ENCODE measurements around the gene TENM3.
"Not testable (repeated sequence)": the region's sequence is repeated elsewhere in the genome, so short reads cannot be mapped to it uniquely, and the experiment has no call there.

The TENM3 gene

GRCh38 chr4:182788201-182788600 is 545.0 kb downstream of the TENM3 start:
- DNase-seq (ENCODE audit: low spot score) = no peak

- no peak for DNase-seq (ENCODE audit: low spot score)
Measured at GRCh38 chr4:182789529-182789928, 546.3 kb downstream of the TENM3 start.

- no peak for DNase-seq (ENCODE audit: low spot score)
Measured at GRCh38 chr4:182795446-182796238, 552.4 kb downstream of the TENM3 start.

- no peak for DNase-seq (ENCODE audit: low spot score)
Measured at GRCh38 chr4:182799515-182800215, 556.5 kb downstream of the TENM3 start.

- no peak for DNase-seq (ENCODE audit: low spot score)
Measured at GRCh38 chr4:182800216-182800515, 557.0 kb downstream of the TENM3 start.

GRCh38 chr4:182801636-182802035 is 558.4 kb downstream of the TENM3 start:
- DNase-seq (ENCODE audit: low spot score) = no peak

GRCh38 chr4:182802621-182803020 is 559.4 kb downstream of the TENM3 start:
- DNase-seq (ENCODE audit: low spot score) = no peak

- DNase-seq (ENCODE audit: low spot score) = no peak
Measured at GRCh38 chr4:182803235-182803634, 560.0 kb downstream of the TENM3 start.

- DNase-seq (ENCODE audit: low spot score) = no peak
Measured at GRCh38 chr4:182804131-182804530, 560.9 kb downstream of the TENM3 start.

- DNase-seq (ENCODE audit: low spot score) = no peak
Measured at GRCh38 chr4:182805321-182805720, 562.1 kb downstream of the TENM3 start.

- DNase-seq (ENCODE audit: low spot score) = no peak
Measured at GRCh38 chr4:182805750-182806149, 562.5 kb downstream of the TENM3 start.

GRCh38 chr4:182806259-182807252 is 563.4 kb downstream of the TENM3 start:
- DNase-seq (ENCODE audit: low spot score) = peak; percentile 89

- no peak for DNase-seq (ENCODE audit: low spot score)
Measured at GRCh38 chr4:182807346-182807745, 564.1 kb downstream of the TENM3 start.

GRCh38 chr4:182807767-182808548 is 564.8 kb downstream of the TENM3 start:
- no peak for DNase-seq (ENCODE audit: low spot score)

GRCh38 chr4:182808673-182809416 is 565.6 kb downstream of the TENM3 start:
- DNase-seq (ENCODE audit: low spot score) = peak; percentile 65

- no peak for DNase-seq (ENCODE audit: low spot score)
Measured at GRCh38 chr4:182809417-182810102, 566.4 kb downstream of the TENM3 start.

- DNase-seq (ENCODE audit: low spot score) = no peak
Measured at GRCh38 chr4:182810103-182810615, 567.0 kb downstream of the TENM3 start.

- DNase-seq (ENCODE audit: low spot score) = no peak
Measured at GRCh38 chr4:182812916-182813315, 569.7 kb downstream of the TENM3 start.

- not testable (repeated sequence) for DNase-seq (ENCODE audit: low spot score)
Measured at GRCh38 chr4:182814065-182814464, 570.9 kb downstream of the TENM3 start.

All from AG20443 (cell line).